Prostate gland (tissue), 2 donors: Measurements from ENCODE around the gene ANGEL1. TPM values are rescaled to one million over a fixed set of nuclear protein-coding genes. Genes with fewer than 3 reads are reported as not detected.

Source experiments
- DNase-seq: peaks from one replicate; pipeline ENCODE4 v3.0.0-alpha.2; 2019; ENCODE audit warnings: low spot score
- H3K27ac ChIP-seq, 2 donors: fragments of 200-600 bp; sonication (generic); 2 replicates each; pipeline ENCODE4 v1.5.1; 2017 to 2019
- H3K27me3 ChIP-seq: fragments of 200-600 bp; sonication (generic); replicated peaks from 2 replicates; pipeline ENCODE4 v1.5.1; 2019; ENCODE audit not compliant: insufficient read depth
- H3K36me3 ChIP-seq, 2 donors: fragments of 200-600 bp; sonication (generic); 1 replicate in 1 of 2; 2 replicates in 1 of 2; pipeline versions ENCODE4 v1.5.1 to v1.8.1; 2017 to 2019
- H3K4me1 ChIP-seq: fragments of 200-600 bp; sonication (generic); replicated peaks from 2 replicates; pipeline ENCODE4 v1.5.1; 2019
- H3K4me3 ChIP-seq, 2 donors: fragments of 200-600 bp; sonication (generic); 2 replicates each; pipeline ENCODE4 v1.5.1; 2017 to 2019
- H3K9me3 ChIP-seq: fragments of 200-600 bp; sonication (generic); 2 replicates; pipeline ENCODE4 v1.5.1; 2017
- CTCF ChIP-seq, 4 experiments: fragments of 200-600 bp in 2 of 4; fragments of 450-650 bp in 2 of 4; sonication (generic) in 2 of 4; IDR thresholded peaks; 1 replicate in 3 of 4; 2 replicates in 1 of 4; pipeline ENCODE4 v1.5.1; 2016 to 2019; ENCODE audit warnings: antibody characterized with exemption in 4 of 4, mild to moderate bottlenecking in 2 of 4, moderate library complexity in 2 of 4
- POLR2A ChIP-seq: fragments of 450-650 bp; IDR thresholded peaks from one replicate; pipeline ENCODE4 v1.6.1; 2016; ENCODE audit warnings: antibody characterized with exemption, mild to moderate bottlenecking
- POLR2AphosphoS5 ChIP-seq: sonication (generic); formaldehyde crosslinking; IDR thresholded peaks from one replicate; pipeline ENCODE4 v1.6.1; 2017; ENCODE audit warnings: antibody characterized with exemption
- WGBS: methylation state at CpG from one replicate; pipeline ENCODE4 v1.1.5; 2018; 5-methylcytosine and 5-hydroxymethylcytosine counted together
- intact Hi-C: fragments of 100-400 bp; cut with DNase I; formaldehyde crosslinking; loops from one replicate; pipeline ENCODE4 v1.14.2; 2022
- total RNA-seq, 2 donors: library from RNA; depleted of rRNA; stranded (reverse); fragments of >200 nt; gene quantifications; one replicate each; pipeline ENCODE4 v1.1.0, GENCODE V29; 2016

ANGEL1 gene
- total RNA-seq, 2 donors from 2014 or later = 10.3 to 58.8 TPM

DNA sequence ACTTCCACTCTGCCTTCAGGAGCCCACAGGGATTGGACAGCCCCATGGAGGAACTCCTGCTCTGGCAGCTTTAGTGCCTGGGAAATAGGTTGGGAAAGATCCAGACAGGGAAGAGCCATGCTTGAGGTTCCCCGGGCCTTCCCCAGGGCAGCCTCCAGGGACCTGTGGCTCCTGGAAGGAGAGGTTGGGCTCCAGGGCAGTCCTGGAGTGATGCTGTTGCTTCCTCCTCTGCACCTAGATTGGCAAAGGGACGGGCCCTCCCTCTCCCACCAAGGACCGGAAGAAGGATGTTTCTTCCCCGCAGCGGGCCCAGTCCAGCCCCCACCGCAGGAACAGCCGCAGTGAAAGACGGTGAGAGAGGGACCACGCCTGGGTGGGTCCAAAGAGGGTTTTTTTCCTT lies 35.0 kb downstream of the ANGEL1 start:
- Histone ChIP-seq H3K27me3 (no peaks in the 10 kb centered on the region), H3K4me3 (no peak overlapping the region), H3K9me3 (no peaks in the 10 kb centered on the region), H3K36me3 (no peaks in the 10 kb centered on the region), H3K27ac (no peak overlapping the region), H3K4me1 (no peaks in the 10 kb centered on the region)
- intact Hi-C loops = no loop called here
- DNase-seq = no peak
- WGBS = 91% methylated on average over 9 of the region's 9 CpGs
- no peak for TF ChIP-seq POLR2A
- TF ChIP-seq CTCF (IDR thresholded peaks at IDR 0.05) = no peak
- TF ChIP-seq POLR2AphosphoS5 = no peak

- DNase-seq = no peak
- intact Hi-C loops = no loop called here
- Histone ChIP-seq H3K9me3 (no peaks in the 10 kb centered on the region), H3K27me3 (no peaks in the 10 kb centered on the region), H3K27ac (no peak overlapping the region), H3K4me1 (no peaks in the 10 kb centered on the region), H3K4me3 (no peak overlapping the region), H3K36me3 (no peaks in the 10 kb centered on the region)
- WGBS = 83% methylated on average over 10 of the region's 10 CpGs
- TF ChIP-seq CTCF (IDR thresholded peaks at IDR 0.05) = no peak
- TF ChIP-seq POLR2A = no peak
These were observed 36.0 kb downstream of the ANGEL1 start for GRCh38 chr14:76776428-76777251.

DNA sequence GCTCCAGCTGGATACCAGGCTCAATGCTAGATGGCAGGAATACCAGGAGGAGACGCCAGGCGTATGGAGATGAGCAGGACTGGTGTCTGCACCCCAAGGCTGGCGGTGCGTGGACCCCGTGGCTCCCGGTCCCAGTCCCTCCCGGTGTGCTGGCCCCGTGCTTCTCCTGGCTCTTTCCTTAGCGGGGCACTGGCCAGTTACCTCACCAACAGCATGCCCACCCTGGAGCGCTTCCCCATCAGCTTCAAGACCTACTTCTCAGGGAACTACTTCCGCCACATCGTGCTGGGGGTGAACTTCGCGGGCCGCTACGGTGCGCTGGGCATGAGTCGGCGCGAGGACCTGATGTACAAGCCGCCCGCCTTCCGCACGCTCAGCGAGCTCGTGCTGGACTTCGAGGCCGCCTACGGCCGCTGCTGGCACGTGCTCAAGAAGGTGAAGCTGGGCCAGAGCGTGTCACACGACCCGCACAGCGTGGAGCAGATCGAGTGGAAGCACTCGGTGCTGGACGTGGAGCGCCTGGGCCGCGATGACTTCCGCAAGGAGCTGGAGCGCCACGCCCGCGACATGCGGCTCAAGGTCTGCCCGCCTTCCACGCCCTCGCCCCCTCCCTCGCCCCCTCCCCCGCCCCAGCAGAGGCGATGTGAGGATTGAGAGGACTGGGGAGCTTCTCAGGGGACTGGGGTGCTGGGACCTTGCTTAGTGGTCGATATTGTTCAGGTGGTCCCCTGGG lies 36.8 kb downstream of the ANGEL1 start:
- H3K27me3 ChIP-seq = no peaks in the 10 kb centered on the region
- intact Hi-C loops = no loop called here
- DNase-seq = no peak
- no peak overlapping the region for H3K4me3 ChIP-seq
- H3K9me3 ChIP-seq = no peaks in the 10 kb centered on the region
- 96% methylated on average over 54 of the region's 54 CpGs for WGBS
- no peak for TF ChIP-seq CTCF (IDR thresholded peaks at IDR 0.05)
- TF ChIP-seq POLR2AphosphoS5 = no peak
- TF ChIP-seq POLR2A = no peak
- no peak overlapping the region for H3K27ac ChIP-seq
- no peaks in the 10 kb centered on the region for H3K36me3 ChIP-seq
- H3K4me1 ChIP-seq = no peaks in the 10 kb centered on the region

DNA sequence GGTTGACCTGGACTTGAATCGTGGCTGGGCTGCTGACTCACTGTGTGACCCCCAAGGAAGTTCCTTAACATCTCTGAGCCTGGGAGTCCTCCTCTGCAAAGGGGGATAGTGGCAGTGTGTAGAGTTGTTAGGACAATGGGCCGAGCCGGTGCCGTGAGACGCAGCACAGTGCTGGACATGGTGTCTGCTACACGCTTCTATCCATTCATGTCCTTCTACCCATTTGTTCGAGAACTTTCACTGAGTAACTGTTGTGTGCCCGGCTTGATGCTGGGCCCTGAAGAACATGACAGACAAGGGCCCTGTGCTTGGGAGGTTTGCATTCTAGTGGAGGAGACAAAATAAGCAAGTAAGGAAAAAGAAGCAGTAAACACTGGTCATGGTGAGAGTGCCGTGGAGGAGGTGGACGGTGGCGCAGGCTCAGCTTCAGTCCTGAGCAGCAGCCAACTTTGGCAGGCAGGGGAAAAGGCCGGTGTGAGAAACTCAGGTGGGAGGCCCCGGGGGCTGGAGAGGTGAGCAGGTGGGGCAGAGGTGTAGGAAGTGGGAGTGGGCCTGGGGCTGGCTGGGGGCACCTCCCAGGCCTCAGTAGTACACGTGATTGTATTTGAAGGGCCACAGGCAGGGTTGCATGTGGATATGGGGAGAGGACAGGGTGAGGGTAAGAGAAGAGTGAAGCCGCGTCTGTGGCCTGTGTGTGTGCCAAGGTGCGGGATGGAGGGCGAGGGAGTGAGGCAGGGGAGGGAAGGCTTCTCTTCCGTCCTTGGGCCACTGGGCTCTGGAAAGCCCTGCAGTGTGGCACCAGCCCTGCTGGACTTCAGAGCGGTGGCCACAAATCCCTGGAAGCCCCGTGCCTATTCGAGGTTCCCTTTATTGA lies 37.6 kb downstream of the ANGEL1 start:
- TF ChIP-seq POLR2A = no peak
- TF ChIP-seq CTCF (IDR thresholded peaks at IDR 0.05) = no peak
- no peak for TF ChIP-seq POLR2AphosphoS5
- WGBS = 85% methylated on average over 22 of the region's 22 CpGs
- Histone ChIP-seq H3K4me3 (no peak overlapping the region), H3K27me3 (no peaks in the 10 kb centered on the region), H3K36me3 (no peaks in the 10 kb centered on the region), H3K9me3 (no peaks in the 10 kb centered on the region), H3K27ac (no peak overlapping the region), H3K4me1 (no peaks in the 10 kb centered on the region)
- no peak for DNase-seq
- intact Hi-C loops = no loop called here
